ENCODE measurements around the gene COX8A.

DNA sequence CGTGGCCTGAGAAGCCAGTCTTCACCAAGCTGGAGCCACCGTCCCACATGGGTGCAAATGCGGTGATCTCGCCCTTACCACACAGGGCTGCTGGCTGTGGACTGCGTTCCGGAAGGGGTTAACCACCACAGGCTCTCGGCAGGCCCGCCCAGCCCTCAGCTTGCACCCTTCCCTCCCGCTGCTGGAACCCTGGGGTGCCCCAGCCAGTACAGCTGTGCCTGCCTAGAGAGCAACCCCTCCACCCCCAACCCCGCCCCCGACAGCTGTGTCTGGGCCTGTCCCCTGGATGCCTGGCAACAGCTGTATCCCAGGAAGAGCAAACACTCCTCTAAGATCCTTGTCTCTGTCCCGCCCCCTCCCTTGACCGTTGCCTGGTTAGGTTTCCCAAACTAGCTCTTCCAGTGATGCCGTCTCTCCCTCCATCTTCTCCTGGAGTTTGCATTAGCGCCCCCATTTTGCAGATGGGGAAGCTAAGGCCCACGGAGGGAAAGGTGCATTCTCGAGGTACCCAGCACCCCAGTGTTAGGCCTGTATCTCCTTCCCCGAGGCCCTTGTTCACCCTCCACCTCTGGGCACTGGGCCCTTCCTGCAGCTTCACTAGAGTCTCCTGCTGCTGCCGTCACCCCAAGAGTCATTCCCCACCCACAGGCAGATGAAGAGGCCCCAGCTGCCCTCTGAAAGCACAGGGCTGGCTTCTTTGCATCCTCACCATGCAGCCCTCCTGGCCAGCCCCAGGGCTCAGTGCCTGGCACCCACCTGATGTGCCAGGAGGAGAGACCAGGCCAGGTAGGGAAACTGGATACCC lies 12.6 kb upstream of the COX8A start:
- TF ChIP-seq POLR2AphosphoS5 (IDR thresholded peaks at IDR 0.05; ENCODE audit: borderline replicate concordance, low read depth, low read length) (no peak), EZH2 (IDR thresholded peaks at IDR 0.05) (no peak)

Measured in SK-N-MC (cell line).